ENCODE measurements around the gene CPEB3. TPM values are rescaled to one million over a fixed set of nuclear protein-coding genes. Genes with fewer than 3 reads are reported as not detected.
"Not testable (repeated sequence)": the region's sequence is repeated elsewhere in the genome, so short reads cannot be mapped to it uniquely, and the experiment has no call there.

Gene CPEB3
- total RNA-seq (1 to 10 TPM; 2.5 to 2.9 TPM), polyA plus RNA-seq (1 to 10 TPM in 2 of 3 donors, under 1 TPM in 1; 0.92 to 1.4 (median 1.2) TPM), total RNA-seq (1.4 to 7.7 (median 5.8) reads per million in 6 experiments)

DNA sequence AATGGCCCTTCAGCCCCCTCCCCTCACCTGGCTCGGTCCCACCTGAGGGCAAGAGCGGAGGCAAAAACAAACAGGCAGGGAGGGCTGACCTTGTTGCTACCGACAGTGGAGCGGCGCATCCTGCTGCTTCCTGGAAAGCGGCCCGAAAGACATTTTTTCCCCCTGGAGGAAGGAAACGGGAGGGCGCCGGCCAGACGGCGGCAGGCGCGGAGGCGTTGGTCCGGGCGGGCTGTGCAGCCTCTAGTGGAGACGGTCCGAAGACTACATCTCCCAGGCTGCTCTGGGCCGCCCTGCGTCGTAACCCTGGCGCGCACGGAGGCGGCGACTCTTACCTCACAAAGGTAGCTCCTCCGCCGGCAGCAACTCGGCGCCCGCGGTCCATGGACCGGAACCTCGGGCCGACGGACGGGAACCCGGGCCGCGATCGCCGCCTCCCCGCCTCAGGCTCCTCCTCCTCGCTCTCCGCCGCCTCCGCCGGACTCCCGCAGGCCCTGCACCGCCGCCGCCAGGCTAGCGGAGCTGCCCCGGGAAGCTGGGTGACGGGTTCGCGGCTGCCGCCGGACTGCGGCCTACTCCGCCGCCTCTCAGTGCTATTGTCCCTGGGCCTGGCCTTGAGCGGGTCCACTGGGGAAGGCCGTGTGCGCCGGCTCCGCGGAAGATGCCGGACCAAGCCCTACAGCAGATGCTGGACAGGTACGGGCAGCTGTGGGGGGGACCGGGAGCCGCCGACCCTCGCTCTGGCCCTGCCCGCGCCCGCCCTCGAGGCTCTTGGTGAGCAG lies at the start of gene CPEB3, which contains the start of gene MARCHF5:
CPEB3 (minus strand) TSS at position 242 of the 779 bp plus-strand sequence. CDS start 50,728 bp downstream, outside the sequence.
MARCHF5 (plus strand) TSS at position 331 of the 779 bp plus-strand sequence; CDS start at position 659, 328 bp downstream.
- DNase-seq: peak; percentile 78 to 94 (median 87)
- H3K36me3 Mint-ChIP-seq: peaks cover 0 to 17% (median 0%) of the 10 kb centered on the region in 3 donors
- POLR2A ChIA-PET: interaction anchor here (0.8 to 1.8 kb wide), 7 partner anchors 10 to 301 kb away, joined by 3 to 10 read pairs (median 5); partner anchors contain the start of genes IDE and KIF11
- peak within 1 kb of the TSS; percentile 93 to 97 (median 96) for H3K4me3 Mint-ChIP-seq
- H3K4me1 Mint-ChIP-seq: peaks cover 18 to 35% (median 31%) of the 10 kb centered on the region in 4 donors
- H3K27me3 Mint-ChIP-seq: no peaks in the 10 kb centered on the region
- ATAC-seq: peak; percentile 96 to 97
- H3K9me3 Mint-ChIP-seq: no peaks in the 10 kb centered on the region
- H3K27ac Mint-ChIP-seq: peak within 1 kb of the TSS; percentile 63 to 96 (median 92)

DNA sequence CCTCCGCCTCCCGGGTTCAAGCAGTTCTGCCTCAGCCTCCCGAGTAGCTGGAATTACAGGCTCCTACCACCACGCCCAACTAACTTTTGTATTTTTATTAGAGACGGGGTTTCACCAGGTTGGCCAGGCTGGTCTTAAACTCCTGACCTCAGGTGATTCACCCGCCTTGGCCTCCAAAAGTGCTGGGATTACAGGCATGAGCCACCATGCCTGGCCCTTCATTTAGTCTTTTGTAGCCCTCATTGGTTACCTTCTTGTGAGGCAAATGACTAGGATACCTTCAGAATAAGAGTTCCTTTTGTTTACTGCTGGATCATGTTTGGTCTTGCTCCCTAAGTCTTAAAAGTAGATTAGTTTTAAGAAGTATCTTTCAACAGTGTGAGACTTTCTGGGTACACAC lies 39.0 kb upstream of the CPEB3 start:
- H3K4me3 Mint-ChIP-seq, ATAC-seq, DNase-seq, POLR2A ChIA-PET, H3K27me3 Mint-ChIP-seq, H3K9me3 Mint-ChIP-seq: not testable (repeated sequence)
- H3K36me3 Mint-ChIP-seq: peaks cover 0 to 16% (median 0%) of the 10 kb centered on the region in 3 donors
- H3K27ac Mint-ChIP-seq: peak overlapping the region in 1 of 10 donors; percentile 65
- H3K4me1 Mint-ChIP-seq: peaks cover 14 to 38% (median 36%) of the 10 kb centered on the region in 4 donors

DNA sequence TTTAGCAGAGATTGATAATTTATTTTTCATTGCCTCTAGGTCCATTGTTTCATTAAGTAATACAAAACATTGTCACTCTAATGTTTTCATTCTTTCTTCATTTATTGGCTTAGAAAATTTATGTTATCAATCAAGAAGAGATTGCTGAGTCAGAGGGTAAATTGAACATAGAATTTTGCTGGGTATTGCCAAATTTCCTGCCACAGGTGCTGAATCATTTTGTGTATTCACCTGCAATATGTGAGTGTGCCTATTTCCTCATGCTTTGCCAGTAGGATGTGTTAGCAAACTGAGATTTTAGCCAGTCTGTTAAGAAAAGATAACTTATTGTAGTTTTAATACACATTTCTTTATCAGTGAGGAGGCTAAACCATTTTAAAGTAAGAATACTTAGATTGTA lies 38.1 kb upstream of the CPEB3 start:
- Mint-ChIP-seq H3K9me3 (no peaks in the 10 kb centered on the region), H3K4me1 (peaks cover 14 to 39% (median 37%) of the 10 kb centered on the region in 4 donors), H3K36me3 (peaks cover 0 to 21% (median 0%) of the 10 kb centered on the region in 3 donors), H3K27me3 (no peaks in the 10 kb centered on the region), H3K4me3 (no peak overlapping the region), H3K27ac (peak overlapping the region in 1 of 10 donors; percentile 1)
- DNase-seq: no peak
- POLR2A ChIA-PET: no interaction called here
- ATAC-seq: no peak

DNA sequence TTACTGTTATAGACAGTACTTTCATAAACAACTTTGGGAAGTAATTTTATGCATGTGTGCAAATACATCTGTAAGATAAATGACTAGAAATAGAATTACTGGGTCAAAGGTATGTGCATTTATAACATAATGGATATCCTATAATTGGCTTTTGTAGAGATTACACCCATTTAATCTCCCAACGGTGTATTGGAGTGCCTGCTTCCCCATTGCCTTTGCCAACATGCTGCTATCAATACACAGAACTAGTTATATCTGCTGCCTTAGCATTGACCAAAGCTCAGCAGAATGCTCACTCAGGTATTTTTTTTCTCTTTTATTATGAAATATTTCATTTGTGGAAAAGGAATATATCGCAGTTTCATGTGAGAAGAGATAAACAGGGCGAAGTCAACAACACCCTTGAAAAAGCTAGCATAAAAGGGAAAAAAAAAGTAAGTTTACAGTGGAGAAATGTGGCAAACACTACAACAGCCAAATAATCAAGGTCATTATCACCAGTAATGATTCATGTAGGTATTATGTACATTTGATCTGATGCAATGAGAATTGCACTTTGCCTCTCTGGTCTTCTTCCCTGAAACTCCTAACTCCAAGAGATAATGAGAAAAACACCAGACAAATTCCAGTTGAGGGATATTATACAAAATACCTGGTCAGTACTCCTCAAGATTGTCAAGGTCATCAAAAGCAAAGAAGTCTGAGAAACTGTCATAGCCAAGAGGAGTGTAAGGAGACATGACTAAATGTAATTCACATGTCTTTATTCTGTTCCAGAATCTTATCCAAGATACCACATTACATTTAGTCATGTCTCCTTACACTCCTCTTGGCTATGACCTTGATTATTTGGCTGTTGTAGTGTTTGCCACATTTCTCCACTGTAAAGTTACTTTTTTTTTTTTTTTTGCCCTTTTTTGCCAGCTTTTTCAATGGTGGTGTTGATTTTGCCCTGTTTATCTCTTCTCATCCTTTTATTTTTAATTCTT lies 36.9 kb upstream of the CPEB3 start:
- Mint-ChIP-seq H3K27ac (peak overlapping the region in 4 of 10 donors; percentile 8 to 70 (median 54)), H3K27me3 (no peaks in the 10 kb centered on the region), H3K4me1 (peaks cover 20 to 50% (median 46%) of the 10 kb centered on the region in 4 donors), H3K4me3 (no peak overlapping the region), H3K36me3 (peaks cover 8 to 30% (median 8%) of the 10 kb centered on the region in 3 donors), H3K9me3 (peaks cover 0 to 2% (median 0%) of the 10 kb centered on the region in 9 donors)
- POLR2A ChIA-PET: no interaction called here
- DNase-seq (no peak), ATAC-seq (no peak)

DNA sequence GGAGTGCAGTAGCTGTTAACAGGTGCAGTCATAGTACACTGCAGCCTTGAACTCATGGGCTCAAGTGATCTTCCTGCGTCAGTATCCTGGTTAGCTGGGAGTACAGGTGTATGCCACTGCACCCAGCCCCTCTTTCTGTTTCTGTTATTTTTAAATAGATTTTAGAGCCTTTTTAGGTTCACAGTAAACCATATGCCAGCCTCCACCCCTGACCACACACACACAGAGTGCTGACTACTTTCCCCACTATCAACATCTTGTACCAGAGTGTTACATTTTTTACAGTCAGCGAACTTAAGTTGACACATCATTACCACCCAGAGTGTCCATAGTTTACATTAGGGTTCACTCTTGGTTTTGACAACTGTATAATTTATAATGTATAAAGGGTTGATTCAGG lies 32.2 kb upstream of the CPEB3 start:
- no peaks in the 10 kb centered on the region for H3K27me3 Mint-ChIP-seq
- no peak overlapping the region for H3K27ac Mint-ChIP-seq
- H3K4me1 Mint-ChIP-seq: peaks cover 15 to 47% (median 37%) of the 10 kb centered on the region in 4 donors
- no peak overlapping the region for H3K4me3 Mint-ChIP-seq
- POLR2A ChIA-PET: no interaction called here
- DNase-seq: no peak
- peaks cover 17 to 55% (median 28%) of the 10 kb centered on the region in 3 donors for H3K36me3 Mint-ChIP-seq
- ATAC-seq: no peak
- H3K9me3 Mint-ChIP-seq: peaks cover 0 to 2% (median 0%) of the 10 kb centered on the region in 9 donors

DNA sequence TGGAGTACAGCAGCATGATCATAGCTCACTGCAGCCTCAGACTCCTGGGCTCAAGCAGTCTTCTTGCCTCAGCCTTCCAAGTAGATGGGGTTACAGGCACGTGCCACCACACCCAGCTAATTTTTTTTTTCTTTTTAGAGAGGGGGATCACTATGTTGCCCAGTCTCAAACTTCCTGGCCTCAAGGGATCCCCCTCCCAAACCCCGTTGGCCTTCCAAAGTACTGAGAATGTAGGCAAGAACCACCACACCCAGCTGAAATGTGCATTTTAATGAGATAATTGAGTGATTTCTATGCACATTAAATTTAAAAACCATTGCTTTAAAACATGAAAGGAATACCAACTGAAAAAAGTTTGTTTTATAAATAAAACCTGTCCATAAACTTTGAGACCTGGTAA lies 25.7 kb upstream of the CPEB3 start:
- Mint-ChIP-seq H3K27me3 (no peaks in the 10 kb centered on the region), H3K36me3 (peaks cover 13 to 68% (median 36%) of the 10 kb centered on the region in 3 donors), H3K9me3 (no peaks in the 10 kb centered on the region), H3K4me3 (no peak overlapping the region), H3K4me1 (peaks cover 10 to 23% (median 13%) of the 10 kb centered on the region in 4 donors), H3K27ac (peak overlapping the region in 2 of 10 donors; percentile 73 to 74)
- POLR2A ChIA-PET: no interaction called here
- no peak for ATAC-seq
- no peak for DNase-seq

DNA sequence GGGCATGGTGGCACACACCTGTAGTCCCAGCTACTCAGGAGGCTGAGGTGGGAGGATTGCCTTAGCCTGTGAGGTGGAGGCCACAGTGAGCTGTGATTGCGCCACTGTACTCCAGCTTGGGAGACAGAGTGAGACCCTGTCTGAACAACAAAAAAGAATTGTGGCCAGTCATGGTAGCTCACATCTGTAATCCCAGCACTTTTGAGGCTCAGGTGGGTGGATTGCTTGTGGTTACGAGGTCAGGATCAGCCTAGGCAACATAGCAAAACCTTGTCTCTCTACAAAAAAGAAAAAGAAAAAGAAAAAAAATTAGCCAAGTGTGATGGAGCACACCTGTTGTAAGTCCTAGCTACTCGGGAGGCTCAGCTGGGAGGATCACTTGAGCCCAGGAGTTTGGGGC lies 22.9 kb upstream of the CPEB3 start:
- Mint-ChIP-seq H3K4me1 (peaks cover 18 to 35% (median 22%) of the 10 kb centered on the region in 4 donors), H3K27me3 (no peaks in the 10 kb centered on the region), H3K27ac (peak overlapping the region in 1 of 10 donors; percentile 70), H3K4me3 (peak overlapping the region in 1 of 10 donors; percentile 72), H3K9me3 (no peaks in the 10 kb centered on the region), H3K36me3 (peaks cover 4 to 70% (median 23%) of the 10 kb centered on the region in 3 donors)
- no peak for DNase-seq
- POLR2A ChIA-PET: no interaction called here
- no peak for ATAC-seq

DNA sequence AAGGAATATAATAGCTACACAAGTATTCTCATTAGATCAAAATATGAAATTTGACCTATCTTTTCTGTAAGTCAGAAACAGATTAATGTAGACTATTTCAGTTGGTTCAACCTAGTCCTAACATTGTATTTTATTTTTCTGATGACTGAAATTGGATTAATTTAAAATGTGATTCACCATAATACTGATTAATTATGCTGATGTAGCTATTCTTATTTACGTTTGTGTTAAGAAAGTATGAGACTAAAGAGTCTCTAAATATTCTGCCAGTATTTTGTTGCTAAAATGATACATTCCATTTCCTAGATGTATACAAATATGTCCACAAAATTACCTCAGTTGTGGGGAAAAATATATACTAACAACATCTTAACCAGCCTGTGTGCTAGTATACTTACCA lies 18.4 kb upstream of the CPEB3 start:
- H3K27ac Mint-ChIP-seq: no peak overlapping the region
- DNase-seq (no peak), ATAC-seq (no peak)
- peaks cover 4 to 37% (median 16%) of the 10 kb centered on the region in 3 donors for H3K36me3 Mint-ChIP-seq
- H3K4me3 Mint-ChIP-seq: no peak overlapping the region
- peaks cover 22 to 51% (median 35%) of the 10 kb centered on the region in 4 donors for H3K4me1 Mint-ChIP-seq
- no peaks in the 10 kb centered on the region for H3K9me3 Mint-ChIP-seq
- POLR2A ChIA-PET: no interaction called here
- H3K27me3 Mint-ChIP-seq: no peaks in the 10 kb centered on the region

DNA sequence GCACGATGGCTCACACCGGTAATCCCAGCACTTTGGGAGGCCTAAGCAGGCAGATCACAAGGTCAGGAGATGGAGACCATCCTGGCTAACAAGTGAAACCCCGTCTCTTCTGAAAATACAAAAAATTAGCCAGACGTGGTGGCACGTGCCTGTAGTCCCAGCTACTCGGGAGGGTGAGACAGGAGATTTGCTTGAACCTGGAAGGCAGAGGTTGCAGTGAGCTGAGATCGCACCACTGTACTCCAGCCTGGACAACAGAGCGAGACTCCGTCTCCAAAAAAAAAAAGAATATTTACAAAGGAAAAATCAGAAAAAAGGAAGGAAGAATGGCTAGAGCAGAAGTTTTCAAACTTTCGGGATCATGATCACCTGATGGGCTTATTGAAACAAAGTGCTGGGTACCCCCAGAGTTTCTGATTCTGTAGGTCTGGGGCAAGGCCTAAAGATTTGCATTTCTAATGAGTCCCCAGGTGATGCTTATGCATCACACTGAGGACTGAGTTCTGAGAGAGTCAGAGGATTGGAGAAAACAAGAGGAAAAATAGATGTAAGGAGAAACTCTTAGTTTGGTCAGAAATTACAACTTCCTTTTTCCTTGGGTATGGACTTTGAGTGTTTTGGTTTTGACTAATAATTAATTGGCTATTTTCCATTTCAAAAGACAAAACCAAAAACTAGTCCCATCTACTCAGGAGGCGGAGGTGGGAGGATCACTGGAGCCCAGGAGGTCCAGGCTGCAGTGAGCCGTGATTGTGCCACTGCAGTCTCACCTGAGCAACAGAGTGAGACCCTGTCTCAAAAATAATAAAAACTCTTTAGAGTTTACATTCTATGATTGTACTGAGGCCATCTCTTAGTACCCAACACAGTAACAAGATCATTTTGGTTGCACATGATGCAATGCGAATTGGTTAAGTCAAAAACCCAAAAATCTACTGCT lies 14.5 kb upstream of the CPEB3 start:
- Mint-ChIP-seq H3K4me3 (no peak overlapping the region), H3K27me3 (no peaks in the 10 kb centered on the region), H3K27ac (peak overlapping the region in 3 of 10 donors; percentile 15 to 64 (median 56)), H3K9me3 (no peaks in the 10 kb centered on the region), H3K36me3 (peaks cover 0 to 15% (median 0%) of the 10 kb centered on the region in 3 donors), H3K4me1 (peaks cover 23 to 69% (median 45%) of the 10 kb centered on the region in 4 donors)
- POLR2A ChIA-PET: no interaction called here
- ATAC-seq (no peak), DNase-seq (no peak)

DNA sequence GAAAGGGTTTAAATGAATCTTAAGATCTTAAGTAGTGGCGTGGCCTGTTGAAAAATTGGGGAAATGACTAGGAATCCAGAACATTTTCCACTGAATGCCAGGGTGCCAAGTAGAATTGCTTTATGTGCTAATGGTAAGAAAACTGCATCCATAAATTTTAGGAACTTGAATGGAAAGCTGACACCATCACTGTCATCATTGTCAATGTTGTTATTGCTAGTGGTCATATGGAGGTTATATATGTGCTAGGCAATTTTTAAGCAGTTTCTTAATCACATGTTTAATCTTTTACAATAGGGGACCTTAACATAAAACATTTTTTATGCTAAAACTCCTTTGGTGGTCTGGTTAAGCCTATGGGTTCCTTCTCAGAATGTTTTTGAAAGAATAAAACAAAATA lies 13.2 kb upstream of the CPEB3 start:
- Mint-ChIP-seq H3K36me3 (peaks cover 0 to 25% (median 2%) of the 10 kb centered on the region in 3 donors), H3K27me3 (no peaks in the 10 kb centered on the region), H3K27ac (peak overlapping the region in 1 of 10 donors; percentile 7), H3K9me3 (no peaks in the 10 kb centered on the region), H3K4me1 (peaks cover 26 to 73% (median 53%) of the 10 kb centered on the region in 4 donors), H3K4me3 (no peak overlapping the region)
- no peak for ATAC-seq
- POLR2A ChIA-PET: no interaction called here
- DNase-seq: no peak

DNA sequence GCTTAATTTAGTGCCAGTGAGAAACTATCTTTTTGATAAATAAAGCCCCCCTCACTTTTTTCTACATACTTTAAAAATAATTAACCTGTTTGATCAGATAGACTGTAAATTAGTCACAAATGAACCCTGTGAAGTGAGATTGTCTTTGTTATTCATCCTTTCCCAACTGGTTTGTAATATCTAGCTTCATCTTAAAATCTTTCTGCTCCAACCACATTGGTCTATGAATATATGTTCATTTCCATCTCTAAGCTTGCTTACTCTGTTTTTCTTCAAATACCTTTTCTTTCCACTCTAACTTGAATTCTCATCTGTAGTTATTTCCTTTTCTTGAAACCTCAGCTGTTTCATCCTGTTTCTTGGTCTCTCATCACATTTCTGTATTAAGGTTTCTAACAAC lies 12.2 kb upstream of the CPEB3 start:
- POLR2A ChIA-PET: interaction anchor here (1.1 kb wide), 1 partner anchor 12 kb away, joined by 3 read pairs; the partner anchor contains the start of genes CPEB3 and MARCHF5

More for the DNA sequence above, 12.2 kb upstream of the CPEB3 start:
- peaks cover 0 to 30% (median 2%) of the 10 kb centered on the region in 3 donors for H3K36me3 Mint-ChIP-seq
- peak overlapping the region in 6 of 10 donors; percentile 0 to 18 (median 6) for H3K27ac Mint-ChIP-seq
- peaks cover 27 to 72% (median 56%) of the 10 kb centered on the region in 4 donors for H3K4me1 Mint-ChIP-seq
- H3K4me3 Mint-ChIP-seq: peak overlapping the region in 6 of 10 donors; percentile 2 to 47 (median 24)
- DNase-seq: no peak
- H3K9me3 Mint-ChIP-seq: no peaks in the 10 kb centered on the region
- no peak for ATAC-seq
- no peaks in the 10 kb centered on the region for H3K27me3 Mint-ChIP-seq

All from naive thymus-derived CD8-positive, alpha-beta T cell (primary cell).